CD4-positive, alpha-beta T cell (primary cell): ENCODE measurements around the gene NUP133. TPM values are rescaled to one million over a fixed set of nuclear protein-coding genes. Genes with fewer than 3 reads are reported as not detected.

Experiments
- ATAC-seq: fragments of 200-7000 bp; cut with Tn5 transposase; one replicate; pipeline ENCODE4 v1.10.0; 2022; ENCODE audit warnings: mild to moderate bottlenecking; ENCODE audit not compliant: poor library complexity
- CTCF ChIA-PET: fragments of 350-600 bp; sonication (Branson Sonifier 250); formaldehyde crosslinking; loops from one replicate; lab custom pipeline; 2021; ENCODE audit warnings: antibody characterized with exemption, inconsistent platforms; lab: Charles Lee
- POLR2A ChIA-PET: fragments of 350-600 bp; sonication (Branson Sonifier 250); formaldehyde crosslinking; loops from one replicate; lab custom pipeline; 2021; ENCODE audit warnings: antibody characterized with exemption, inconsistent platforms; lab: Charles Lee
- DNase-seq, 14 experiments: peaks; one replicate each; pipeline ENCODE4 v3.0.0-alpha.2; 2013 to 2020; ENCODE audit warnings: mixed read lengths in 2 of 14
- H3K27ac ChIP-seq, 2 donors: one replicate each; pipeline versions ENCODE4 v1.5.1 to v1.7.0; 2013; ENCODE audit warnings: low read length in 2 of 2, low read depth in 1 of 2, mild to moderate bottlenecking in 1 of 2
- H3K27me3 ChIP-seq, 2 experiments: 1 replicate in 1 of 2; 2 replicates in 1 of 2; pipeline versions ENCODE4 v1.6.1 to v1.7.0; 2013; ENCODE audit warnings: low read length in 2 of 2, control low read depth in 1 of 2, mild to moderate bottlenecking in 1 of 2, moderate library complexity in 1 of 2; ENCODE audit not compliant: insufficient read depth in 2 of 2, control insufficient read depth in 1 of 2
- H3K36me3 ChIP-seq: one replicate; pipeline ENCODE4 v1.6.1; 2013; ENCODE audit warnings: low read length, control low read depth; ENCODE audit not compliant: insufficient read depth
- H3K4me1 ChIP-seq: one replicate; pipeline ENCODE4 v1.6.1; 2013; ENCODE audit warnings: low read length, control low read depth; ENCODE audit not compliant: insufficient read depth
- H3K4me3 ChIP-seq: one replicate; pipeline ENCODE4 v1.5.1; 2013; ENCODE audit warnings: mild to moderate bottlenecking, low read length, moderate library complexity
- H3K9me3 ChIP-seq, 2 experiments: 1 replicate in 1 of 2; 2 replicates in 1 of 2; pipeline versions ENCODE4 v1.6.1 to v1.7.0; 2013; ENCODE audit warnings: low read length in 2 of 2, mild to moderate bottlenecking in 2 of 2, control low read depth in 1 of 2, moderate library complexity in 1 of 2; ENCODE audit not compliant: control insufficient read depth in 1 of 2, insufficient read depth in 1 of 2
- H3K27ac Mint-ChIP-seq: one replicate; pipeline ENCODE4 v1.8.0; 2020; ENCODE audit warnings: mixed read lengths
- H3K27me3 Mint-ChIP-seq: one replicate; pipeline ENCODE4 v1.8.0; 2021; ENCODE audit warnings: mixed read lengths
- H3K36me3 Mint-ChIP-seq: one replicate; pipeline ENCODE4 v1.8.0; 2021; ENCODE audit warnings: low read depth, mixed read lengths
- H3K4me1 Mint-ChIP-seq: one replicate; pipeline ENCODE4 v1.8.0; 2021; ENCODE audit warnings: low read depth, mixed read lengths
- H3K4me3 Mint-ChIP-seq: one replicate; pipeline ENCODE4 v1.8.0; 2020; ENCODE audit warnings: mild to moderate bottlenecking, mixed read lengths
- H3K9me3 Mint-ChIP-seq: one replicate; pipeline ENCODE4 v1.8.0; 2020; ENCODE audit warnings: mixed read lengths
- intact Hi-C, 2 experiments: fragments of 100-400 bp; cut with DNase I in 1 of 2; cut with micrococcal nuclease in 1 of 2; formaldehyde crosslinking; loops; one replicate each; pipeline versions ENCODE4 v1.15.1 to v1.9.0; 2023 to 2025; cut with DNase I, micrococcal nuclease
- total RNA-seq, 174 experiments: library from RNA in 2 of 174; stranded (reverse) in 2 of 174; gene quantifications; one replicate each; pipeline ENCODE4 v1.2.3 and lab custom pipeline; 2021 to 2026
- TF ChIP-seq, protein P1 (sequence below): fragments of 200-600 bp; IDR thresholded peaks from one replicate; pipeline ENCODE4 v1.8.0; 2022; ENCODE audit warnings: antibody characterized with exemption, mild to moderate bottlenecking

The NUP133 gene
- total RNA-seq, 2 experiments from 2014 or later = 42.0 to 45.3 TPM

DNA sequence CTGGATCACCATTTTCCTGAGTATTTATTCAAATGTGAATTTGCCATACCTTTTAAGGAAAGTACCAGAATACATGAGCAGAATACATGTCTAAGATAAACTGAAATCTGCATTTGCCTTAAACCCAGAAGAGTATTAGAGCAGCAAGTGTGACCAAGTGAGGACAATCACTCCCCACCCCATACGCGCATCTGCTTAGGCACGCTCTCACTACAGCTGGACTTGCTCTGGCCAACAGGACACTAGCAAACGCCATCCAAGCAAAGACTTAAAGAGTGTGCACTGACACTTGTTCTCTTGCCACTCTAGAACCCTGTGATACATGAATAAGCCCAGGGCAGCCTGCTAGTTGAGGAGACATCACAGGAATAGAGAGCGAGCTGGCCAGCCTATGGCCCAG, 25.6 kb downstream of the NUP133 start:
- H3K27me3 ChIP-seq = no peaks in the 10 kb centered on the region
- intact Hi-C loops = loop anchor here (1.0 to 10.0 kb wide), 3 partner anchors 224 to 818 kb away; no protein-coding TSS in a partner anchor
- peaks cover 10% of the 10 kb centered on the region for H3K4me1 Mint-ChIP-seq
- peaks cover 90% of the 10 kb centered on the region for H3K36me3 Mint-ChIP-seq
- H3K4me3 ChIP-seq = no peak overlapping the region
- peaks cover 76% of the 10 kb centered on the region for H3K36me3 ChIP-seq
- H3K9me3 Mint-ChIP-seq = no peaks in the 10 kb centered on the region
- no peak overlapping the region for H3K27ac ChIP-seq
- H3K4me3 Mint-ChIP-seq = no peak overlapping the region
- H3K27me3 Mint-ChIP-seq = no peaks in the 10 kb centered on the region
- ChIA-PET CTCF (interaction anchor here (0.6 to 4.4 kb wide), 9 partner anchors 8 to 818 kb away, joined by 3 to 20 read pairs (median 3); no protein-coding TSS in a partner anchor), POLR2A (interaction anchor here (1.1 to 1.6 kb wide), 3 partner anchors 25 to 228 kb away, joined by 4 to 6 read pairs (median 4); no protein-coding TSS in a partner anchor)
- DNase-seq (no peak), ATAC-seq (no peak)
- TF ChIP-seq, protein P1, sequence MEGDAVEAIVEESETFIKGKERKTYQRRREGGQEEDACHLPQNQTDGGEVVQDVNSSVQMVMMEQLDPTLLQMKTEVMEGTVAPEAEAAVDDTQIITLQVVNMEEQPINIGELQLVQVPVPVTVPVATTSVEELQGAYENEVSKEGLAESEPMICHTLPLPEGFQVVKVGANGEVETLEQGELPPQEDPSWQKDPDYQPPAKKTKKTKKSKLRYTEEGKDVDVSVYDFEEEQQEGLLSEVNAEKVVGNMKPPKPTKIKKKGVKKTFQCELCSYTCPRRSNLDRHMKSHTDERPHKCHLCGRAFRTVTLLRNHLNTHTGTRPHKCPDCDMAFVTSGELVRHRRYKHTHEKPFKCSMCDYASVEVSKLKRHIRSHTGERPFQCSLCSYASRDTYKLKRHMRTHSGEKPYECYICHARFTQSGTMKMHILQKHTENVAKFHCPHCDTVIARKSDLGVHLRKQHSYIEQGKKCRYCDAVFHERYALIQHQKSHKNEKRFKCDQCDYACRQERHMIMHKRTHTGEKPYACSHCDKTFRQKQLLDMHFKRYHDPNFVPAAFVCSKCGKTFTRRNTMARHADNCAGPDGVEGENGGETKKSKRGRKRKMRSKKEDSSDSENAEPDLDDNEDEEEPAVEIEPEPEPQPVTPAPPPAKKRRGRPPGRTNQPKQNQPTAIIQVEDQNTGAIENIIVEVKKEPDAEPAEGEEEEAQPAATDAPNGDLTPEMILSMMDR = no peak
- no peaks in the 10 kb centered on the region for H3K9me3 ChIP-seq
- H3K27ac Mint-ChIP-seq = peak overlapping the region; percentile 58
- no peaks in the 10 kb centered on the region for H3K4me1 ChIP-seq

DNA sequence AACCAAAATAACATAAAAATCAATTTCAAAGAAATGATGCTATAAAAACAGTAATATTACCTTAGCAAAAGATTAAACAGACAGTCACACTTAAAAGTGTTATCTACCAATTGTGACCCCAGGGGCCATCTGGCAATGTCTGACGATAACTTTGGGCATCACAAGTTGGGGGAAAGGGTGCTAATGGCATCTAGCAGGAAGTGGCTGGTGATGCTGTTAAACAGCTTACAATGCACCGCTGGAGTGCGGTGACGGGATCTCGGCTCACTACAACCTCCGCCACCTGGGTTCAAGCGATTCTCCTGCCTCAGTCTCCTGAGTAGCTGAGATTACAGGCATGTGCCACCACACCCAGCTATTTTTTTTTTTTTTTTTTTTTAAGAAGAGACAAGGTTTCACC, 27.6 kb downstream of the NUP133 start:
- H3K27ac ChIP-seq = no peak overlapping the region
- POLR2A ChIA-PET = interaction anchor here (0.7 kb wide), 1 partner anchor 402 kb away, joined by 3 read pairs; no protein-coding TSS in a partner anchor
- Mint-ChIP-seq H3K4me3 (no peak overlapping the region), H3K27me3 (no peaks in the 10 kb centered on the region), H3K27ac (no peak overlapping the region), H3K4me1 (peaks cover 10% of the 10 kb centered on the region), H3K9me3 (no peaks in the 10 kb centered on the region), H3K36me3 (peaks cover 92% of the 10 kb centered on the region)
- H3K9me3 ChIP-seq = no peaks in the 10 kb centered on the region
- DNase-seq = peak in 2 of 14 experiments; percentile 1 to 13
- no peak for ATAC-seq
- CTCF ChIA-PET = interaction anchor here (0.6 to 4.4 kb wide), 2 partner anchors 39 to 223 kb away, joined by 3 to 20 read pairs; no protein-coding TSS in a partner anchor
- H3K4me1 ChIP-seq = no peaks in the 10 kb centered on the region
- no peak overlapping the region for H3K4me3 ChIP-seq
- no peaks in the 10 kb centered on the region for H3K27me3 ChIP-seq
- TF ChIP-seq, protein P1 = no peak
- peaks cover 68% of the 10 kb centered on the region for H3K36me3 ChIP-seq
- intact Hi-C loops = loop anchor here in 1 of 2 experiments (10.0 kb wide), 1 partner anchor 816 kb away; no protein-coding TSS in a partner anchor

DNA sequence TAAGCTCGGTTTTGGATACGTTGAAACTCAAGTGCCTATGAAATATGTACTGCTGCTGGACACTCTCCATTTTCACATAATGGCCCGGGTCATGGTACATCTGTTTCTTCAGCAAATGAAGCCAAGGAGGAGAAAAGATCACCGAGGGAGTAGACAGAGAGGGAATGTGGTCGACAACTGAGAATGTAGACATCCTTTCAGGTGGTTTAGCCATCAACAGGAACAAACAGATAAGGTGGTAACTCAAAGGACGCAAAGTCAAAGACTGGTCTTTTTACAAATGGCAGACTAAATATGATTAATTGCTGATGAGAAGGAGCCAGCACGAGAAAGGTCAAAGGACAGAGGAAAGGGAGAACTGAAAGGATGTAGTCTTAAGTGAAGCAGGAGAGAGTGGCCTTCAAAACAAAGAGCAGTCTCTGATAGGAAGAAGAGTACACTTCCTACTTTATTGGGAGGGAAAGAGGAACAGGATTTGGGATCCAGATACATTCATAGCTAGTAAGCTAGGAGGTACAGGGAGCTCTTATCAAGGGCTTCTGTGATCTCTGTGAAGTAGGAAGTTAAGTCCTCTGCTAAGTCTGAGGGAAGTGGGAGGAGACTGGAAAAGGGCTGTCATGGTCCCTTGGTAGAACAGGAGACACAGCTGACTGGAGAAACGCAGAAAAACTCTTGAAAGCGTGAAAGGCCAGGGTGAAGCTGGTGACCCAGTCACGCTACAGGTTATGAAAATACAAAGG, 28.3 kb downstream of the NUP133 start:
- Histone ChIP-seq H3K9me3 (no peaks in the 10 kb centered on the region), H3K27ac (no peak overlapping the region), H3K4me1 (no peaks in the 10 kb centered on the region), H3K4me3 (no peak overlapping the region), H3K27me3 (no peaks in the 10 kb centered on the region), H3K36me3 (peaks cover 69% of the 10 kb centered on the region)
- no peaks in the 10 kb centered on the region for H3K9me3 Mint-ChIP-seq
- no peaks in the 10 kb centered on the region for H3K27me3 Mint-ChIP-seq
- no peak overlapping the region for H3K4me3 Mint-ChIP-seq
- CTCF ChIA-PET = interaction anchor here (0.6 to 4.4 kb wide), 2 partner anchors 38 to 222 kb away, joined by 3 to 20 read pairs; no protein-coding TSS in a partner anchor
- DNase-seq (no peak), ATAC-seq (no peak)
- H3K4me1 Mint-ChIP-seq = peaks cover 10% of the 10 kb centered on the region
- intact Hi-C loops = loop anchor here in 1 of 2 experiments (10.0 kb wide), 1 partner anchor 815 kb away; no protein-coding TSS in a partner anchor
- peaks cover 92% of the 10 kb centered on the region for H3K36me3 Mint-ChIP-seq
- no peak overlapping the region for H3K27ac Mint-ChIP-seq
- POLR2A ChIA-PET = interaction anchor here (0.7 kb wide), 1 partner anchor 401 kb away, joined by 3 read pairs; no protein-coding TSS in a partner anchor
- TF ChIP-seq, protein P1 = no peak
